Pericardium fibroblast (primary cell): ENCODE data around the gene GLT6D1. TPM values are rescaled to one million over a fixed set of nuclear protein-coding genes. Genes with fewer than 3 reads are reported as not detected.

ENCODE experiments used
- total RNA-seq: library from RNA; depleted of rRNA; stranded (reverse); fragments of >200 nt; gene quantifications from 2 replicates; pipeline ENCODE4 v1.2.3, GENCODE V29; 2015

GLT6D1 gene, protein sequence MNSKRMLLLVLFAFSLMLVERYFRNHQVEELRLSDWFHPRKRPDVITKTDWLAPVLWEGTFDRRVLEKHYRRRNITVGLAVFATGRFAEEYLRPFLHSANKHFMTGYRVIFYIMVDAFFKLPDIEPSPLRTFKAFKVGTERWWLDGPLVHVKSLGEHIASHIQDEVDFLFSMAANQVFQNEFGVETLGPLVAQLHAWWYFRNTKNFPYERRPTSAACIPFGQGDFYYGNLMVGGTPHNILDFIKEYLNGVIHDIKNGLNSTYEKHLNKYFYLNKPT
- total RNA-seq = not detected in 2 replicates

DNA sequence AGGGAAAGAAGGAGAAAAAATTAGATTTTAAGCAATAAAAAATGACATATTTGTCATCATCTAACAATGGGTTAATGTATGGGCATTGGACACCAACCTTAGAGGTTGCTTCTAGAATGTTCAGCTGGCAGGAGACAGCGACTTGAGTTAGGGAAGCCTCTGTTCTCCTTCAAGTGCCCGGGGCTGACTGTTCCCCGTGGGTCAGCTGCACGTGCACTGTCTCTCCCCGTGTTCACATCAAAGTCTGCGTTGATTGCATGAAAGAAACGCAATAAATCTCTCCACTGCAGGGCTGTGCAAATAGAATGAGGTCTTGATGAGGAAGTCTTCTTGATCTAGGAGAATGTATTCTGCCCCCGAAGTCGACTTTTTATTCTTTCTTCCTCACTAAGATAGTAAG is at the start of gene GLT6D1:
GLT6D1 (minus strand) TSS at position 345 of the 400 bp plus-strand sequence. CDS start 353 bp downstream, outside the sequence.

DNA sequence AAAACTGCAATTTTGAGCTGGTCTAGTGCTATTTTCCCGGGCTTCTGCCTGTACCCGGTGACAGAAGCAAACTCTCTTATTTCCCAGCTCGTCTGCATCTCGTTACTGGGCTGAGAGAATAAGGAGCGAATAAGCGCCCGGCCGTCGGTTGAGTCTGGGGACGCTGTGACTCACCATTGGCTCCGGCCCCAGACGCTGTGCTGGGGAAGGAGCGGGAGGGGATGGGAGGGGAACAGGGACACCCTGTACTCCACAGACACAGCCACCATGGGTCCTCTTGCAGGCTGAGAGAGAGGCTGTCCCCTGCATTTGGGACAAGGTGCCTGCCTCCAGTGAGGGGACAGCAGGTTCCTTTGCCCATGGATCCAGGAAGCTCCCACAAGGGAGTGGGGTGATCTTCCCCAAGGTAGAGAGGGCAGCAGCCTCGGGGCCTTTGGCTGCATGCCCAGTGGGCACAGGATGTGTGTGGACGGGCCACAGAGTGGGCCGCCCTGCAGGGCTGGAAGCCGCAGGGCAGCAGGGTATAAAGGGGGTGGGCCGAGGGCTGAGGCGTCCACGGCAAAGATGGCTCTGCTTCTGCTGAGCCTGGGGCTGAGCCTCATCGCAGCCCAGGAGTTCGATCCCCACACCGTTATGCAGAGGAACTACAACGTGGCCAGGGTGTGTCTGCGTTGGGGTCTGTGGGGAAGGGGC is 23.6 kb upstream of the GLT6D1 start, which contains the start of gene LCN9:
LCN9 (plus strand) TSS at position 552 of the 693 bp plus-strand sequence; CDS start at position 565, 13 bp downstream.

Other genes with a start within 250 kb of the GLT6D1 start
- gene PPP1R26, start 159.8 kb downstream of the GLT6D1 start, total RNA-seq = 9.1 and 11.1 TPM in 2 replicates
- gene MRPS2, start 138.9 kb downstream of the GLT6D1 start, total RNA-seq = 34.1 and 40.9 TPM in 2 replicates
- gene LCN1, start 118.1 kb downstream of the GLT6D1 start, total RNA-seq = 0.58 TPM in 1 of 2 replicates, not detected in the other
- gene OBP2A, start 93.4 kb downstream of the GLT6D1 start, total RNA-seq = not detected in 2 replicates
- gene PAEP, start 77.8 kb downstream of the GLT6D1 start, total RNA-seq = 0.77 and 2.7 TPM in 2 replicates
- gene LCN9, start 23.8 kb upstream of the GLT6D1 start, total RNA-seq = not detected in 2 replicates
- not detected in 2 replicates for gene SOHLH1, start 59.9 kb upstream of the GLT6D1 start, total RNA-seq
- gene KCNT1, start 62.6 kb upstream of the GLT6D1 start, total RNA-seq = not detected in 2 replicates